Pancreas (tissue), 10 donors: Measurements from ENCODE around the gene IL20. TPM values are rescaled to one million over a fixed set of nuclear protein-coding genes. Genes with fewer than 3 reads are reported as not detected.

Experiments
- ATAC-seq, 4 donors: fragments of 200-7000 bp; cut with Tn5 transposase; one replicate each; pipeline versions ENCODE4 v1.8.0 to v1.9.1; 2020; ENCODE audit warnings: mild to moderate bottlenecking in 4 of 4, moderate library complexity in 4 of 4
- DNase-seq, 6 donors: peaks; one replicate each; pipeline ENCODE4 v3.0.0-alpha.2; 2020
- FAIRE-seq: peaks from 2 replicates; lab custom pipeline; 2012; peaks lifted over from hg19 to GRCh38; lab: Jason Lieb, UNC
- H3K27ac ChIP-seq, 4 donors: fragments of 200-600 bp; sonication (generic); 1 replicate in 3 of 4; 2 replicates in 1 of 4; pipeline versions ENCODE4 v1.5.0 to v1.8.0; 2020
- H3K27me3 ChIP-seq, 4 donors: fragments of 200-600 bp; one replicate each; pipeline ENCODE4 v1.8.0; 2021
- H3K36me3 ChIP-seq, 3 donors: fragments of 200-600 bp; sonication (generic) in 1 of 3; one replicate each; pipeline versions ENCODE4 v1.5.0 to v1.8.0; 2020 to 2021
- H3K4me1 ChIP-seq, 3 donors: fragments of 200-600 bp; one replicate each; pipeline ENCODE4 v1.8.0; 2021
- H3K4me3 ChIP-seq, 4 donors: fragments of 200-600 bp; sonication (generic) in 2 of 4; one replicate each; pipeline versions ENCODE4 v1.5.0 to v1.8.0; 2020 to 2021
- H3K9me3 ChIP-seq, 4 donors: fragments of 200-600 bp; one replicate each; pipeline ENCODE4 v1.8.0; 2021
- WGBS, 2 donors: extraction: QIAGEN DNeasy Blood & Tissue Kit; methylation state at CpG; one replicate each; pipeline ENCODE4 v1.1.7; 2013; 5-methylcytosine and 5-hydroxymethylcytosine counted together
- intact Hi-C, 3 donors: fragments of 100-400 bp; cut with DNase I; formaldehyde crosslinking; loops; one replicate each; pipeline versions ENCODE4 v1.11.1 to v1.14.2; 2022
- polyA plus RNA-seq, 2 donors: library from polyadenylated mRNA; stranded (reverse); fragments of 200-250 nt; gene quantifications; one replicate each; pipeline ENCODE4 v1.2.3, GENCODE V29; 2013
- total RNA-seq, 6 donors: library from RNA; stranded (reverse); fragmentation: NEBNext Ultra II Directional in 4 of 6; extraction: Animal tissue kit (Norgen Biotek cat#: 25700) in 4 of 6; gene quantifications; one replicate each; pipeline versions ENCODE4 v1.2.1 to v1.2.4, GENCODE V29; 2021 to 2023
- TF ChIP-seq, protein P1 (sequence below), 4 donors: fragments of 200-600 bp; sonication (generic) in 3 of 4; IDR thresholded peaks; one replicate each; pipeline versions ENCODE4 v1.5.0 to v1.8.0; 2021; ENCODE audit warnings: antibody characterized with exemption in 4 of 4
- donor health status: healthy with polysubstance abuse.
- donor health status: DM: no; HTN: no; CAD: no; lungs with moderate emphysema.
- donor health status: DM: no; HTN: no; CAD: no.
- donor health status: control.
- donor health status: control.
- donor health status: Bipolar disorder and iron deficiency.
- donor health status: DM: yes; HTN: yes; CAD: no.
- donor health status: DM: no; HTN: no; CAD: no.
- donor health status: DM: no; HTN: no; CAD: no.
- donor health status: DM: yes; HTN: yes; CAD: no.

Gene IL20
- total and polyA plus RNA-seq, 8 donors = not detected

DNA sequence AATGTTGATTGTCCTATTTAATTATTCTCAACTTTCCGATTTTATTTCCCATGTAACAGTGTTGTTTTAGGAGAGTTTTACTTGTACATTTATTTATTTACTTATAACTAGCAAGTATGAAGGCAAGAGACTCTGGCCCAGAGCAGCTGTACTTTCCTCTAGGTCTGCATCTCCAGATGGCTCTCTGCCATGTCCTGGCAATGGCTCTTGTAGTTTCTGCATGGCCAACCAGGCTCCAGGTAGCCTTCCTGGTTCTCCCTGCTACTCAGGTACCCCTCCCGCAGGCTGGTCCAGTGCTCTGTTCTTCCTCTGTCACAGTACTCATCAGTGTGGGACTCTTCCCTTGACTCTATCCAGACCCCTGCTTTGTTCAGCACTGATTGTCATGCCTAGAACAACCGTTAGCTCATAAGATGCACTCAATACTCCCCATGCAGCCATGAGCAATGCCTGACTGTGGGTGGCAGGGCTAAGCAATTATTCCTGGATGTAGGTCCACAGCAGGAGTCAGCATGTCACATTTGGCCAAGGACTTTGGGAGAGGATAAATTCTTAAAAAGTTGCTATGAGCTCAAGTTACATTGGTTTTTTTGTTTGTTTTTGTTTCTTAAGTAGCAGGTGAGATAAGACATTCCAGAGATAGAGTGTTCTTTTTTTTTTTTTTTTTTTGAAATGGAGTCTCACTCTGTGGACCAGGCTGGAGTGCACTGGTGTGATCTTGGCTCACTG lies 10.9 kb upstream of the IL20 start:
- ATAC-seq (peak in 3 of 4 donors; percentile 72 to 85 (median 76)), DNase-seq (peak in 4 of 6 donors; percentile 47 to 74 (median 55)), FAIRE-seq (no peak)
- H3K27ac ChIP-seq = no peak overlapping the region
- 60 to 74% methylated on average over 3 of the region's 3 CpGs for WGBS, 2 donors
- no peaks in the 10 kb centered on the region for H3K4me1 ChIP-seq
- no peaks in the 10 kb centered on the region for H3K27me3 ChIP-seq
- no peaks in the 10 kb centered on the region for H3K9me3 ChIP-seq
- H3K36me3 ChIP-seq = no peaks in the 10 kb centered on the region
- H3K4me3 ChIP-seq = no peak overlapping the region
- TF ChIP-seq, protein P1, sequence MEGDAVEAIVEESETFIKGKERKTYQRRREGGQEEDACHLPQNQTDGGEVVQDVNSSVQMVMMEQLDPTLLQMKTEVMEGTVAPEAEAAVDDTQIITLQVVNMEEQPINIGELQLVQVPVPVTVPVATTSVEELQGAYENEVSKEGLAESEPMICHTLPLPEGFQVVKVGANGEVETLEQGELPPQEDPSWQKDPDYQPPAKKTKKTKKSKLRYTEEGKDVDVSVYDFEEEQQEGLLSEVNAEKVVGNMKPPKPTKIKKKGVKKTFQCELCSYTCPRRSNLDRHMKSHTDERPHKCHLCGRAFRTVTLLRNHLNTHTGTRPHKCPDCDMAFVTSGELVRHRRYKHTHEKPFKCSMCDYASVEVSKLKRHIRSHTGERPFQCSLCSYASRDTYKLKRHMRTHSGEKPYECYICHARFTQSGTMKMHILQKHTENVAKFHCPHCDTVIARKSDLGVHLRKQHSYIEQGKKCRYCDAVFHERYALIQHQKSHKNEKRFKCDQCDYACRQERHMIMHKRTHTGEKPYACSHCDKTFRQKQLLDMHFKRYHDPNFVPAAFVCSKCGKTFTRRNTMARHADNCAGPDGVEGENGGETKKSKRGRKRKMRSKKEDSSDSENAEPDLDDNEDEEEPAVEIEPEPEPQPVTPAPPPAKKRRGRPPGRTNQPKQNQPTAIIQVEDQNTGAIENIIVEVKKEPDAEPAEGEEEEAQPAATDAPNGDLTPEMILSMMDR (IDR thresholded peaks at IDR 0.05) = no peak
- intact Hi-C loops = no loop called here

- Histone ChIP-seq H3K36me3 (no peaks in the 10 kb centered on the region), H3K27ac (no peak overlapping the region), H3K4me1 (no peaks in the 10 kb centered on the region), H3K4me3 (no peak overlapping the region), H3K27me3 (no peaks in the 10 kb centered on the region), H3K9me3 (no peaks in the 10 kb centered on the region)
- no peak for FAIRE-seq
- intact Hi-C loops = no loop called here
- ATAC-seq = no peak
- WGBS, 2 donors = 86 to 90% methylated on average over 2 of the region's 2 CpGs
- no peak for DNase-seq
- TF ChIP-seq, protein P1 (IDR thresholded peaks at IDR 0.05) = no peak
These were observed 9.6 kb upstream of the IL20 start for GRCh38 chr1:206855859-206856258.

- 86 to 87% methylated on average over 5 of the region's 5 CpGs for WGBS, 2 donors
- H3K4me1 ChIP-seq = no peaks in the 10 kb centered on the region
- intact Hi-C loops = no loop called here
- FAIRE-seq (no peak), DNase-seq (no peak), ATAC-seq (no peak)
- no peaks in the 10 kb centered on the region for H3K27me3 ChIP-seq
- TF ChIP-seq, protein P1 (IDR thresholded peaks at IDR 0.05) = no peak
- no peak overlapping the region for H3K27ac ChIP-seq
- H3K4me3 ChIP-seq = no peak overlapping the region
- no peaks in the 10 kb centered on the region for H3K36me3 ChIP-seq
- no peaks in the 10 kb centered on the region for H3K9me3 ChIP-seq
These were observed 8.6 kb upstream of the IL20 start for GRCh38 chr1:206856674-206857464.

- no peak overlapping the region for H3K4me3 ChIP-seq
- 71 to 79% methylated on average over 5 of the region's 5 CpGs for WGBS, 2 donors
- no peaks in the 10 kb centered on the region for H3K4me1 ChIP-seq
- no peaks in the 10 kb centered on the region for H3K27me3 ChIP-seq
- ATAC-seq (peak in 2 of 4 donors; percentile 30 to 43), DNase-seq (no peak), FAIRE-seq (no peak)
- H3K9me3 ChIP-seq = no peaks in the 10 kb centered on the region
- intact Hi-C loops = no loop called here
- TF ChIP-seq, protein P1 (IDR thresholded peaks at IDR 0.05) = no peak
- no peak overlapping the region for H3K27ac ChIP-seq
- H3K36me3 ChIP-seq = no peaks in the 10 kb centered on the region
These were observed 6.3 kb upstream of the IL20 start for GRCh38 chr1:206859082-206859521.
